Eye (tissue), 1 donor: ENCODE data around the gene CCSER1.

Source experiments
- DNase-seq: peaks from one replicate; pipeline ENCODE4 v3.0.0-alpha.2; 2015

The CCSER1 gene

GRCh38 chr4:90982813-90983212 lies 855.6 kb downstream of the CCSER1 start:
- no peak for DNase-seq

GRCh38 chr4:90990284-90990683 lies 863.1 kb downstream of the CCSER1 start:
- DNase-seq, result no peak

- no peak for DNase-seq
Observed at GRCh38 chr4:90992213-90992612, 865.0 kb downstream of the CCSER1 start.

- DNase-seq, result no peak
Observed at GRCh38 chr4:90994851-90995574, 867.8 kb downstream of the CCSER1 start.

- DNase-seq, result no peak
Observed at GRCh38 chr4:90995996-90996395, 868.8 kb downstream of the CCSER1 start.

- DNase-seq, result no peak
Observed at GRCh38 chr4:90996813-90997212, 869.6 kb downstream of the CCSER1 start.

- DNase-seq, result no peak
Observed at GRCh38 chr4:91015861-91016260, 888.7 kb downstream of the CCSER1 start.

GRCh38 chr4:91019513-91019912 lies 892.3 kb downstream of the CCSER1 start:
- DNase-seq, result no peak

GRCh38 chr4:91025241-91026148 lies 898.3 kb downstream of the CCSER1 start:
- DNase-seq, result no peak

- DNase-seq, result no peak
Observed at GRCh38 chr4:91028228-91028627, 901.0 kb downstream of the CCSER1 start.

GRCh38 chr4:91031761-91032160 lies 904.6 kb downstream of the CCSER1 start:
- no peak for DNase-seq

GRCh38 chr4:91032725-91033445 lies 905.7 kb downstream of the CCSER1 start:
- DNase-seq, result no peak

- no peak for DNase-seq
Observed at GRCh38 chr4:91035276-91035675, 908.1 kb downstream of the CCSER1 start.

- DNase-seq, result no peak
Observed at GRCh38 chr4:91037951-91038350, 910.8 kb downstream of the CCSER1 start.

- no peak for DNase-seq
Observed at GRCh38 chr4:91057871-91058270, 930.7 kb downstream of the CCSER1 start.

GRCh38 chr4:91058345-91058744 lies 931.2 kb downstream of the CCSER1 start:
- no peak for DNase-seq

- peak; percentile 81 for DNase-seq
Observed at GRCh38 chr4:91064157-91064853, 937.1 kb downstream of the CCSER1 start.

- DNase-seq, result no peak
Observed at GRCh38 chr4:91065117-91065516, 937.9 kb downstream of the CCSER1 start.

- no peak for DNase-seq
Observed at GRCh38 chr4:91070736-91071135, 943.5 kb downstream of the CCSER1 start.

GRCh38 chr4:91076147-91076546 lies 949.0 kb downstream of the CCSER1 start:
- DNase-seq, result no peak

- DNase-seq, result no peak
Observed at GRCh38 chr4:91085961-91086360, 958.8 kb downstream of the CCSER1 start.

- no peak for DNase-seq
Observed at GRCh38 chr4:91087743-91088142, 960.5 kb downstream of the CCSER1 start.

GRCh38 chr4:91089178-91089577 lies 962.0 kb downstream of the CCSER1 start:
- no peak for DNase-seq
